Limb (tissue), 2 donors: Measurements from ENCODE around the gene FIG4.
"Not testable (repeated sequence)": the region's sequence is repeated elsewhere in the genome, so short reads cannot be mapped to it uniquely, and the experiment has no call there.

ENCODE experiments used
- DNase-seq, 2 donors: peaks; one replicate each; pipeline ENCODE4 v3.0.0-alpha.2; 2016; ENCODE audit errors: extremely low spot score in 2 of 2

FIG4 gene

DNA sequence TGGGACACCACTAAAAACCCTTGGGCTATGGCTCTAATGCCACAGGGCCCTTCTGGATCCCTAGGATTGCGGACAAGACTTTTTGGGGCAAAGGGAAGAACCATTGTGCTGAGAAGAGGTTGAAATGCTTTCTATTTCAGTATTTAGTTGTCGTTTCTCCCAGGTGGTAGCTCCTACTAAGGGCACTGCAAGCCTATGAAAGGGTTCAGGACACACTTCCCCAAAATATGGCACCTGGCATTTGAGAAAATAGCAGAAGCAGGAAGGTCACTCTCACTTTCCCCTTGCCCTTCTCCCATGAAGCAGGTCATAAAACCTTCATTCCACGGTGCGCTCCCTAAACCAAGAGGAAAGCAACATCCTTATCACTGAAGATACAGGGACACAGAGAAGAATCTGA lies 161.6 kb downstream of the FIG4 start:
- no peak for DNase-seq

DNA sequence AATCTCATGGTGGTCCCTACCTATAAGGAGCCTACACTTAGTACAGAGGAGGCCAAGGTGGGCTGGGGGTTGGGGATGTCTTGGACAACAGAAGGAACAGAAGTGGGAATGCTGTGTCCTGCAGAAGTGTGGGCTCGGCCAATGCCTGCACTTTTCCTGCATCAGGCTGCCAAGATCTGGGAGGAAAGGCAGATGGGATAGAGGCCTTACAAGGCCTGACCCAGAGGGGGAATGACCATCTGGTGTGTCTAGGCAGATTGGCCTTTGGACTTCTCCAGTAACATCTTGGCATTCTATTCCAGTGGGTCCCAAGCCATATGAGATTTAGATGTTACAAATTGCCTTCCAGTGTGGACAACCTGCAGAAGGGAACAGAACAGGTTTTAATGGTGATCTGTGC lies 162.3 kb downstream of the FIG4 start:
- DNase-seq: no peak

DNA sequence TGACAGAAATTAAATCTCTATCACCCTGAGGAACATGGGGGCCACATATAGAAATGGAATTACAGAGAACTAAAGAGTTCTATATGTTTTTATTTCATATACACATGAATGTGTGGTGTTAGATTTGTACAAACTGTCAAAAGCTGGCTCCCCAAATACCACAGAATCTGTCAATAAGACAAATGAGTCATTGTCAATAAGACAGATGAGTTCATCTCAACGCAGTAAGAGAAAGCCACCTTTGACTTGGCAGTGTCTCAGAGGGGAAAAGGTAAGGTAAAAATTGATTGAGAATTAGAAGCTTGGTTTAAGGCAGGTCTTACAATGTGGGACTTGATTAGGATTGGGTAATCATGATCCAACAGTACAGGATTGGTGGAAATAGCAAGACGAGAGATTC lies 162.9 kb downstream of the FIG4 start:
- DNase-seq: no peak

DNA sequence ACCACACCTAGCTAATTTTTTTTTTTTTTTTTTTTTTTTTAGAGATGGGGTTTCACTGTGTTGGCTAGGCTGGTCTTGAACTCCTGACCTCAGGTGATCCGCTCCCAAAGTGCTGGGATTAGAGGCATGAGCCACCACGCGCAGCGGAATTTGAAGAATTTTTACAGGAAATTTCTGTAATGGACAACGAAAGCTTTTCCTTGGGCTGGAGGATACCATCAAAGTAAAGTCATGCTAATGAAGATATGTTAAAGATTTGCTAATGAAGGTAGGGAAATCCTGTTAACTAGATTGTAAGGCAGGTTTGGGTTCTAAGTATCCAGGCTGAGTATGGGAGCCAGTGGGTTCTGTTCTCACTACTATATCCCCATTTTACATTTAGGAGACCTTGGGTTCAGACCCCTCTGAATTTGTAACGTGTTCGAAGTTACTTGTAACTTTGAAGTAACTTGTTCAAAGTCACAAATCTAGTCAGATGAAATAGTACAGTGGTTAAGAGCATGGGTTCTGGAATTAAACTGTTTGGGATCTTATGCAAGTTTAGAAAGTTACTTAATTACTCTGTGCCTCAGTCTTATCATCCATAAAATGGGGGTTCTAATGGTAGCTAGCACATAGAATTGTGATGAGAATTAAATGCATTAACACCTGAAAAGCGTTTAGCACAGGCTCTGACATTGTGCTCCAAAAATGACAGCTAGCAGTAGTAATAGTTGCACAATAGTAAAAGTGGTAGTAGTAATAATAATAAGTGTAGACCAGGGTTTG lies 163.6 kb downstream of the FIG4 start:
- no peak for DNase-seq

DNA sequence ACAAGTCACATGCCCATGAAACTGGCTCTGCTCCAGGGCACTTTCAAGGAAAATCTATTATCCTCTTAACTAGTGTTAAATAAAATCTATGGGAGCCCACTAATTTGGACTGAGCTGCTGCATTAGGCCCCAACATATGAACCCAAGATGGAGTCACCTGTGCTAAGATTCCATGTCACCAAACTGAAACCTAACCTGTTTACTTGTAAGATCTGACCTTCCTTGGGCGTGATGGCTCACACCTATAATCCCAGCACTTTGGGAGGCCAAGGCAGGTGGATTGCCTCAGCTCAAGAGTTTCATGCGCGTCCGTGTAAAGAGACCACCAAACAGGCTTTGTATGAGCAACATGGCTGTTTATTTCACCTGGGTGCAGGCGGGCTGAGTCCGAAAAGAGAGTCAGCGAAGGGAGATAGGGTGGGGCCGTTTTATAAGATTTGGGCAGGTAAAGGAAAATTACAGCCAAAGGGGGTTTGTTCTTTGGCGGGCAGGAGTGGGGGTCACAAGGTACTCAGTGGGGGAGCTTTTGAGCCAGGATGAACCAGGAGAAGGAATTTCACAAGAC lies 164.5 kb downstream of the FIG4 start:
- not testable (repeated sequence) for DNase-seq

DNA sequence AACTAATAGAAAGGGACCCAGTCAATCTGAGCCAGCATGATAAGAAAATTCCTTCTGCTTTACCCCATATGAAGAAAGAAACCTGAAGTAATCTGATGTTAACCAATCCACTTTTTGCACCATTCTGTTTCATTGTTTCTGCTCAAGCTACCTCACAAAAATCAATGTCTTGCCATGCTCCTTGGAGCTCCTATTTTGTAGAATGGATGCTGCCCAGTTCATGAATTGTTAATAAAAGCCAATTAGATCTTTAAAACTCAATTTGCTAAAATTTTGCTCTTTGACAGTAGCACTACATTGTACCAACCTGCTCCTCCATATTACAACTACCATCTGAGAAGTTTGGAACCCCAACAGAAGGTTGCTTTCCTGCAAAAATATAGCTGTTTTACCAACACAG lies 170.8 kb downstream of the FIG4 start:
- DNase-seq: no peak

DNA sequence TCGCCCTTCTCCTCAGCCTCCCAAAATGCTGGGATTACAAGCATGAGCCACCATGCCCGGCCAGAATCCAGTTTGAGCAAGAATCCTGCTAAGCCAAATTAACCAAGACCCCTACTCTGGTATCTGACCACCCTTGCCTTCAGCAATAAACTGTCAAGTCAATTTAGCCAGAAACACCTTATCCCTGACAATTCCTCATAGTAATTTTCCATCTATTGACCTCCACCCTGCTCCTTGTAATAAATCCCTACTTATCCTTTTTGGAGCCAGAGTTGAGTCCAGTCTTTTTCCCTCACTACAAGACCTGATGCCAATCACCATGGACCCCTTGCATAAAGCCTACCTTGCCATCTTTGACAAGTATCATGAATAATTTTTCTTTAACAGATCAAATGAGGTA lies 173.0 kb downstream of the FIG4 start:
- DNase-seq: no peak

DNA sequence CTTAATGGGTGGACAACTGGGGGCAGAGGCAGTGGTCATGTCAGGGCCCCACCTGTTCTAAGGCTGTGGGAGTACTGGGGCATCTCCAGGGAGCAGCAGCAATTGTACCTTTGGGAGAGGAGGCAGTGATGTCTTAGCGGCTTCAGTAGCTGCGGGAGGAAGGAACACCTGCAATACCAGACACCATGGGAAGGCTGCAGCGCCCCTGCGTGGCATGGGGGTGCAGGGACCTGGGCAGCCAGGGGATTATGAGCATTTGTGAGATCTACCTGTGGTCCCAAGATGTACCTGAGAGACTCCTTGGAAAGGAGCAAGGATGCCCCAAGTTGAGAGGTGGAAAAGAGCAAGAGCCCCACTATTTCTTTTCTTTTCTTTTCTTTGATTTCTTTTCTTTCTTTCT lies 174.9 kb downstream of the FIG4 start:
- DNase-seq: no peak

DNA sequence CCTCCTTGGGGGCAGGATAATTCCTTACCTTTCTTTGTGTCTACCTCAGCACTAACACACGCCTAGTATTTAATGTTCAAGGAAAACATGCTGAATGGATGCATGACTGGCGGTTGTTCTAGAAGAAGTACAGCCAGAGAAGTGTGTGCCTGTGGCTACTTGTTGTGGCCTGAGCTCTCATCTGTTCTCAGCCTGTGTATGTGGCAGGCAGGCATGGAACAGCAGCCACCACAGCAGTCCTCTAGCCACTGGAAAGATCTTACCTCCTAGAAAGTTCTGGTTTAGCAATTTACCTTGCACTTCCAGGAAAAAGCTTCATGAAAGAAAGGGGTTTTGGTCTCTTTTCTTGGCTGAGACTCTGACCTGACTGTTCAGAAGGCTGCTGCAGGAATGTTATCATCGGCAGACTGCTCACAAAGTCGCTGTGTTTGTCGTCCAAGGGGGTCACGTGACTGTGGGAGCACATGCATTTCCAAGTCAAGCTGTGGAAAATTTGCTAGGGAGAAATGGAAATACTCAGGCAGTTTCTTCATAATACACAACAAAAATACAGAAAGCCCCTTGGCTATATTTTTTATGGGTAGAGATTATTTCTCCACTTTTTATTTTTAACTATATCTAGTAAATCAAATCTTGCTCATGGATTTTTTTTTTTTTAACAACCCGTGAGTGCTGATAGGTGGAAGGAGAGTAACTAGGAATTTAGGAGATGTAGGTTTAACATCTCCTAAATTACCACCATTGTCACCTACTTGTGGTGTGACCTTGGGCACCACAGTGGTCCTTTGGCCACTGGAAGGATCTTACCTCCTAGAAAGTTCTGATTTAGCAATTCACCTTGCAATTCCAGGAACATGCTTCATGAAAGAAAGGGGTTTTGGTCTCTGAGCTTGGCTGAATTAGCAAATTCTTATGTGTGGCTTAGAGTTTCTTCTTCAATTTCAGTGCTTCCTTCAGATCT lies 176.2 kb downstream of the FIG4 start:
- peak; percentile 44 to 61 for DNase-seq

DNA sequence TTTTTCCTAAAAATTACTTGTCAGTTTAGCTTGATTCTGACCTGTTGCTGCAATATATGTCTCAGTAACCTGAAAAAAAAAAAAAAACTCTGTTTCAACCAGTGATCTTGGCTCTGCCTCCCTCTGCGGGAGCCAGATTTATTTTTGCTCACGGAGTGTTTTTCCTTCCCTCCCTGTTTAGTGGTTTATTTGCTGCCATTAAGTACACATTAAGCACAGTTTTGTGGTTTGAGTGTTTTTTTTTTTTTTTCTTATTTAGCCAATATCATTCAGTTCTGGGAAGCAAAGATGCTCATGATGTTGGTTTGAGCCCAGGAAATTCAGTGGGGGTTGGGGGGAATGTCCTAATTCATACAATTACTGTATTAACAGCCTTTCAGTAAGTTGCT lies 176.9 kb downstream of the FIG4 start:
- peak in 1 of 2 donors; percentile 18 for DNase-seq

DNA sequence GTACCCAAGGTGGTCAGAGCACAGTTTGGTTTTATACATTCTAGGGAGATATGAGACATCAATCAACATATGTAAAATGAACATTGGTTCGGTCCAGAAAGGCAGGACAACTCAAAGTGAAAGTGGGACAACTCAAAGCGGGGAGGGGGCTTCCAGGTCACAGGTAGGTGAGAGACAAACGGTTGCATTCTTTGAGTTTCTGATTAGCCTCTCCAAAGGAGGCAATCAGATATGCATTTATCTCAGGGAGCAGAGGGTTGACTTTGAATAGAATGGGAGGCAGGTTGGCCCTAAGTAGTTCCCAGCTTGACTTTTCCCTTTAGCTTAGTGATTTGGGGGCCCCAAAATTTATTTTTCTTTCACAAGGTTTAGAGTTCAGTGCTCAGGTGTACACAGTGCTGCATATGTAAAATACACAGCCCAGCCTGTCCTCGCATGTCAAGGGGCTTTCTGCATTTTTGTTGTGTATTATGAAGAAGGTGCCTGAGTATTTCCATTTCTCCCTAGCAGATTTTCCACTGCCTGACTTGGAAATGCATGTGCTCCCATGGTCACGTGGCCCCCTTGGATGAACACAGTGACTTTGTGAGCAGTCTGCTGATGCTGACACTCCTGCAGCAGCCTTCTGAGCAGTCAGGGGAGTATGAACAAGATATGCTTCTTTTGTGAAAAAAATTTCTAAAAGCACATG lies 178.4 kb downstream of the FIG4 start:
- peak; percentile 24 to 42 for DNase-seq

DNA sequence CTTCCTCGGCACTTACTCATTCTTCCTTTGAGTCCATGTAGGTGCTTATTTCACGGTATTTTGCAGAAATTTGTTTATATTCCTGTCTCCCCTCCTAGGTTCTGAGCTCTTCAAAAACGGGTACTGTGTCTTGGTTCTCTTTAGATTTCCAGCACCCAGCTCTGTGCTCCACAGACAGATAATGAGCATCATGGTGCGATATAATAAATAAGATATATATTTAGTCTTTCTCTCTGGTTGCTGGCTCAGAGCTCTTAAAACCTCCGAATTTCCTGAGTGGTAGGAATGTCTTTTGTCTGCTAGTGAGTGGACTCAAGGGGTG lies 179.0 kb downstream of the FIG4 start:
- DNase-seq: no peak

DNA sequence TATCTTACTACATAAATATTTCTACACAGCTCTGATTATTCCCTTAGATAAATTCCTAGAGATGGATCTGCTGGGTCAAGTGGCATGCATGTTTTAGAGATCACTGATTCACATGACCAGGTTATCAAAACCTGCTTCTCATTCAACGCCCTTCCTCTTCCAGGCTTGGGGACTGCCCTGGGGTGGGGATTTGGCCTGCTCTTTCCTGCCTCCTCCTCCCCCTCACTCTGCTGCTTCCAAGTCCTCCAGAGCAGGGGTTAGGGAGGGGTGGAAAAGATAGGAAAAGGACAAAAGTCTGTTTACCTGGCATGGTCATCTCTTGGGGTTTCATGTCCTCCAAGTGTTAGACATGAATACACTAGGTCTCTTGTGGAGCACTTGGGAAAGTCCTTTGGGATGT lies 181.5 kb downstream of the FIG4 start:
- DNase-seq: no peak

DNA sequence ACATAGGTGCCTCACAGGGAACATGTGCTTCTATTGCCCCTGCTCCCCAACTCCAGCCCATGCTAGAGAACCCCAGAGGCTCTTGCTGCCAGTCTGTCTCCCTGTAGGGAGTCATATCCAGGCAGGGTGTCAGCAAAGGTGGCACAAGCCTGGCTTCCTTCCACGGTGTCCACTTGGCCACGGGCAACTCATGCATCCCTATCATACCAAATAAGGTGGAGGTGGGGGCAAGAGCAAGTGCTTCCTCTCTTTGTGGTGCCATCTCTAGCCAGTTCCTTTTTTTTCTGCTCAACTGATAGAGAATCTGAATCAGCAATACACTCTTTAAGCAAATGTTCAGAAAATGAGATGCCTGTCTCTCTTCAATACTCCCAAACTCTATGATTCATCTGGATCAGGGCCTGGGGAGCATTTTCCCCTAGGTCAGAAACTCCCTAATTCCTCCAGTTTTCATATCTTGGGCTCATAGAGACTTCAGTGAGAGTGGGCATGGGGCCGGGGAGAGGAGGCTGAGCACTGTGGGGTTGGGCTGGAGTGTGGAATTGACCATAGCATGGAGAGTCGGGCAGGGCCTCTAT lies 182.0 kb downstream of the FIG4 start:
- no peak for DNase-seq

DNA sequence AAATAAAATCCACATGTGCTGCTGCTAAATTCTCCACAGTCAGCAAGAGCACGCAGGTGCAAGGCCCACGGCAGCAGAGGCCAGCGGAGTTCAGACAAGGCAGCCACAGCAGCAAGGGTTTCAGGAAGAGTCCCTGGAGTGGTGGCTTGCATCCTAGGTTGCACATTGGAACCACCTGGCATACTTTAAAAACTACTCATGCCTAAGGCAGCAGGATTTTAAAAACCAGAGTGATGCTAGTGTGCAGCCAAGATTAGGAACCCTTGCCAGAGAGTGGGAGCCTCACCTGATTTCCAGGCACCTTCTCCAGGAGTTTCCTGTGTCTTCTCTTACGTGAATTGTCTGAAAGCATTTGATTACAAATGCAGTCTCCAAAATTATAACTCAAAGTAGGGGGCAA lies 183.0 kb downstream of the FIG4 start:
- DNase-seq: no peak

DNA sequence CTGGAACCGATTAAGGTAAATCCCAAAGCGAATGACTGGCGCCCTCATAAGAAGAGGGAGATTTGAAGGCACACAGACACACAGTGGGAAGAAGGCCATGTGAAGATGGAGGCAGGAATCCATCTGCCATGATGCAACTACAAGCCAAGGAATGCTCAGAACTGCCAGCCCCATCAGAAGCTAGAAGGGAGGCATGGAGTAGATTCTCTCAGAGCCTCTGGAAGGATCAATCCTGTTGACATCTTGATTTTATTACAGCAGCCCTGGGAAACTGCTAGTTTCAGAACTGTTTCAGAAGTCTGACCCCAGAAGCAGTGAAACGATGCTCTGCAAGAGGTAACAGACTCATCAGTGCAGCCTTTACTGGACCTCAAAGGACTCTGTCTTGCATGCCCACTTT lies 183.5 kb downstream of the FIG4 start:
- DNase-seq: no peak
